Measurements from ENCODE around the gene FGF7.
"Not testable (repeated sequence)": the region's sequence is repeated elsewhere in the genome, so short reads cannot be mapped to it uniquely, and the experiment has no call there.

Gene FGF7

DNA sequence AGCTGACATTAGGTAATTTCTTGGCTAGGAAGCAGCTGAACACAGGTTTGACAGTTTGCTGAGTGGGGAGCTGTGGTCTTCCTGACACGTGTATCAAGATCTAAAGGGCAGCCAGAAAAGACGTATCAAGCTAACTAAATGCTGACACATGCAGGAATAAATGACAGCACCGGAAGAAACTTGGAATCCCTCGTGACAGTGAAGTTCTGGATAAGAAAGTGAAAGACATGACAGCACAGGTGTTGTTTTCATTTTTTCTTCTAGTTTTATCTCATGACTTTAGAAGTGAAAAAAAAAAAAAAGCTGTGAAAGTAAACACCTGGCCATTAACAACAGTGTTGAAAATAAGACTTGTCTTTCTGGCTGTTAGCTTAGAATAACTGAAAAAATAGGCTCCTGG, 48.7 kb downstream of the FGF7 start:
- no peak for TF ChIP-seq ZFX (IDR thresholded peaks at IDR 0.05)
- TF ChIP-seq, protein P1, sequence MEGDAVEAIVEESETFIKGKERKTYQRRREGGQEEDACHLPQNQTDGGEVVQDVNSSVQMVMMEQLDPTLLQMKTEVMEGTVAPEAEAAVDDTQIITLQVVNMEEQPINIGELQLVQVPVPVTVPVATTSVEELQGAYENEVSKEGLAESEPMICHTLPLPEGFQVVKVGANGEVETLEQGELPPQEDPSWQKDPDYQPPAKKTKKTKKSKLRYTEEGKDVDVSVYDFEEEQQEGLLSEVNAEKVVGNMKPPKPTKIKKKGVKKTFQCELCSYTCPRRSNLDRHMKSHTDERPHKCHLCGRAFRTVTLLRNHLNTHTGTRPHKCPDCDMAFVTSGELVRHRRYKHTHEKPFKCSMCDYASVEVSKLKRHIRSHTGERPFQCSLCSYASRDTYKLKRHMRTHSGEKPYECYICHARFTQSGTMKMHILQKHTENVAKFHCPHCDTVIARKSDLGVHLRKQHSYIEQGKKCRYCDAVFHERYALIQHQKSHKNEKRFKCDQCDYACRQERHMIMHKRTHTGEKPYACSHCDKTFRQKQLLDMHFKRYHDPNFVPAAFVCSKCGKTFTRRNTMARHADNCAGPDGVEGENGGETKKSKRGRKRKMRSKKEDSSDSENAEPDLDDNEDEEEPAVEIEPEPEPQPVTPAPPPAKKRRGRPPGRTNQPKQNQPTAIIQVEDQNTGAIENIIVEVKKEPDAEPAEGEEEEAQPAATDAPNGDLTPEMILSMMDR (conservative IDR thresholded peaks at IDR 0.05) = no peak
- H3K27ac ChIP-seq = no peak overlapping the region

DNA sequence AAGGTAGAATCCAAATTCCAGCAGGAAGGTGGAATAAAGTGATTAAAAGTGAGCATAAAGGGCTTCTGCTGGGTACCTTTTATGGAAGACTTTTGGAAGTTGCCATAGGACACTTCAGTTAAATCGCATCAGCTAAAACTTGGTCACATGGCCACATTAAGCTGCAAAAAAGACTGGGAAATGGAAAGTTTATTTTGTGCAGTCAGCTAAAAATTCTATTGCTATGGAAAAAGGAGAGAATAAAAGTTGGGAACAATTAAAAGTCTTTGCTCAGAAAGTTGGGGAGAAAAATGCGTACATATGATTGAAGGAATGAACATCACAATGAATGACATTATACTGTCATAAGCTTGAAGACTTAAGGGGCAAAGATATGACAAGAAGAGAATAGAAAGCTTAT, 49.3 kb downstream of the FGF7 start:
- no peak for TF ChIP-seq ZFX (IDR thresholded peaks at IDR 0.05)
- TF ChIP-seq, protein P1 (conservative IDR thresholded peaks at IDR 0.05) = no peak

DNA sequence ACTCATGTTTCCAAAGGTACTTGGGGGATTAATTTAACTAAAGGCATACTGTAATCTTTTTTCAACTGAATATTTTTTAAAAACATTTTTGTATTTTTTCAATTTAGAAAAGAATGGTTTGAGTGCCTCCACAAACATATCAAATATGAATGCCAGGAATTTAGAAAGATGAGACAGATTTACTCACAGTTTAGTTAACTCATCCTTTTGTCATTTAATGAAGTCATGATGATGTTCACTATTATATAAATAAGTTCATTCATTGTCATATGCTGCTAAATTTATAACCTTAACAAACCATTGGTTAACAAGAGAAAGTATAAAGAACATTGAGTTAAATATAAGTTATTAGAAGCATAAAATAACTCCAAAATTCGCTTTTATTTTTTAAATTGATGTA, 50.0 kb downstream of the FGF7 start:
- no peak overlapping the region for H3K27ac ChIP-seq
- TF ChIP-seq, protein P1 (conservative IDR thresholded peaks at IDR 0.05) = no peak
- TF ChIP-seq ZFX (IDR thresholded peaks at IDR 0.05) = no peak

More for the DNA sequence above, 49.3 kb downstream of the FGF7 start:
- no peak overlapping the region for H3K27ac ChIP-seq

DNA sequence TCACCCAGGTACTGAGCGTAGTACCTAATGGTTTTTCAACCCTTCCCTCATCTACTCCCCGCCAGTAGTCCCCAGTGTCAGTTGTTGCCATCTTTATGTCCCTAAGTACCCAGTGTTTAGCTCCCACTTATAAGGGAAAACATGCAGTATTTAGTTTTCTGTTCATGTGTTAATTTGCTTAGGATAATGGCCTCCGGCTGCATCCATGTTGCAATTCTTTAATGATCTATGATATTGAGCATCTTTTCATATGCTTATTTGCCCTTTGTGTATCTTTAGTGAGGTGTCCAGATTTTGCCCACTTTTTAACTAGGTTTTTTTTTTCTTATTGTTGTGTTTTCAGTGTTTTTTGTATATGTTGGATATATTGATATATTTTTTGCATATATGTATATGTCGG, 55.0 kb downstream of the FGF7 start:
- not testable (repeated sequence) for H3K27ac ChIP-seq

DNA sequence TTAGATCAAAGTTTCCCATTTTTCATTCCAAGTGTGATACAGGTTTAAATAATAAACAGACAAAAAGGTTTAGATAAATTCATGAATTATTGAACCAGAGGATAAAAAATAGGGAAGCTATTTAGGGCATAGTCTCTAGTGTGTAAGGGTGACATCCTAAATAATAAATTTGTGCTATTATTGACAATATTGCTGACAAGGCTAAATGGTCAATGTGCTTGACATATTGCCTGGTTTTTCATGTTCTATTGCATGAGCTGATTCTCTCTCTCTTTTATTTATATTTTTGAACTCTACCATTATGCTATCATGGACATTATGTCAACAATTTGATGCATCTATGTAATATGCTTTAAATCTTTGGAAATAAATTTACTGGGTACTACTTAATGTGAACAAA, 55.9 kb downstream of the FGF7 start:
- not testable (repeated sequence) for H3K27ac ChIP-seq

DNA sequence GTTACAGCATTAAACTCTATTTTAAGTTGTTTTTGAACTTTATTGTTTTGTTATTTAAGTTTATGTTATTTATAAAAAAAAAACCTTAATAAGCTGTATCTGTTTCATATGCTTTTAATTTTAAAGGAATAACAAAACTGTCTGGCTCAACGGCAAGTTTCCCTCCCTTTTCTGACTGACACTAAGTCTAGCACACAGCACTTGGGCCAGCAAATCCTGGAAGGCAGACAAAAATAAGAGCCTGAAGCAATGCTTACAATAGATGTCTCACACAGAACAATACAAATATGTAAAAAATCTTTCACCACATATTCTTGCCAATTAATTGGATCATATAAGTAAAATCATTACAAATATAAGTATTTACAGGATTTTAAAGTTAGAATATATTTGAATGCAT, 62.4 kb downstream of the FGF7 start:
- H3K27ac ChIP-seq = not testable (repeated sequence)

DNA sequence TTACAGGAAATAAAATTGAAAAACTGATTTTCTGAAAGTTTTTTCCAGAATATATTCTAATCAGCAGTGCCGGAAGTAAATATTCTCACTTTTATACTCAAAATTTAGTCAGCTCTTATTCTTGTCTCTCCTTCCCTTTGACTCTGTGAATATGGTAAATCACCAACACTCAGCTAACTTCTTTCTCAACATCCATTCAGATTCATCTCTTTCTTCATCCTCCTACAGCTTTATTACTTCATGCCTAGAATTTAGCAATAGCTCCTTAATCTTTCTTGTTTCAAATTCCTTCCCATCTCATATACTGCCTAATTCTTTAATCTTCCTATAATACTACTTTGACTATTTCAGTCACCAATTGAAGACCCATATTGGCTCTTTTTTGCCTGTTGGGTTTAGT, 67.9 kb downstream of the FGF7 start:
- TF ChIP-seq, protein P1 (conservative IDR thresholded peaks at IDR 0.05) = no peak
- TF ChIP-seq ZFX (IDR thresholded peaks at IDR 0.05) = no peak
- H3K27ac ChIP-seq = no peak overlapping the region

DNA sequence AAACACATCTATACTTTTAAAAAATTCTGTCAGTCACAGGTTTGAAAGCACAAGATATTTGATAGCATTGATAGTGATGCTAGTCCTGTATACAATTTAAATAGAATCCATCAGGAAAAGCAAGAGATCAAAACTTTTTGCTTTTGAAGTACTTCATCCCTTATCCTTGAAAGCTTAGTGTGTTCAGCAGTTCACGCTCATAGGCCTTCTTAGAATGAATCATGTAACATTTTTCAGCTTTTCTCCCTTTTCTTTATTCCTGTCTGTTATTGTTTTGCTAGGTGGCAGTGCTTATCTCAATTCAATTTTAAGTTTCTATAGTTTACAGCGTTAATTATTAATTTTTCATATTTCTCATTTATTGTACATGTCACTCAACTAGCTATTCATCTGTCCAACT, 69.1 kb downstream of the FGF7 start:
- no peak overlapping the region for H3K27ac ChIP-seq
- TF ChIP-seq ZFX (IDR thresholded peaks at IDR 0.05) = no peak
- TF ChIP-seq, protein P1 (conservative IDR thresholded peaks at IDR 0.05) = no peak

DNA sequence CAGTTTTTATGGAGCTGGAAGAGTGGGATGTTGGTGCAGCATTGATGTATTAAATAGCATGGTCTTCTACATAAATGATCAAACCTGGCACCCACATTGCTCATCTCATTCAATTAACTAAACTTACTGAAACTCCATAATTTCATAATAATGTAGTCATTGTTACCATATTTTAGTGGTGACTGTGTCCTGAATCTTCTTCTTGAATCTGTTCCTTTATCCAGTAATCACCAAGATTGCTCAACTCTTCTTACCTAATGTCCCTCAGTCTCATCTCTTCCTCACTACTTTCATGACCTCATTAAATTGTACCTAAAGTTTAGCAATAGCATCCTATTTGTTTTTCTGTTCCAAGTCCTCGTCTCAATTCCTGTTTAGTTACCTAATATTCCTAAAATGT, 69.8 kb downstream of the FGF7 start:
- TF ChIP-seq, protein P1 (conservative IDR thresholded peaks at IDR 0.05) = no peak
- no peak for TF ChIP-seq ZFX (IDR thresholded peaks at IDR 0.05)
- no peak overlapping the region for H3K27ac ChIP-seq
